Measurements from ENCODE around the gene PCMT1. TPM values are rescaled to one million over a fixed set of nuclear protein-coding genes. Genes with fewer than 3 reads are reported as not detected.
"Not testable (repeated sequence)": the region's sequence is repeated elsewhere in the genome, so short reads cannot be mapped to it uniquely, and the experiment has no call there.

The PCMT1 gene
- total and polyA plus RNA-seq, 2 of the 8 experiments (the other 6 are each of a cell fraction or from before 2014, with no cell fraction given): 84.3 to 91.3 TPM

- no peak for TF ChIP-seq NANOG (IDR thresholded peaks at IDR 0.05; ENCODE audit: insufficient read depth, low read depth, low read length, poor library complexity, severe bottlenecking)
- no peak for TF ChIP-seq GABPA (IDR thresholded peaks at IDR 0.05; ENCODE audit: borderline replicate concordance, insufficient read depth, low read length)
- no peak for TF ChIP-seq SUZ12 (IDR thresholded peaks at IDR 0.05; ENCODE audit: low read length)
- no peak for TF ChIP-seq TAF1 (IDR thresholded peaks at IDR 0.05; ENCODE audit: low read depth, low read length)
- no peak for TF ChIP-seq CHD2 (IDR thresholded peaks at IDR 0.05; ENCODE audit: low read length)
- no peak for TF ChIP-seq ZNF274 (IDR thresholded peaks at IDR 0.05; ENCODE audit: borderline replicate concordance, extremely low read depth, low read length)
- TF ChIP-seq RFX5 (IDR thresholded peaks at IDR 0.05; ENCODE audit: borderline replicate concordance, low read depth, low read length): no peak
- no peak for TF ChIP-seq BCL11A (IDR thresholded peaks at IDR 0.05; ENCODE audit: low read depth in 2 of 2, low read length in 2 of 2)
- no peak for TF ChIP-seq TAF7 (optimal IDR thresholded peaks at IDR 0.05; ENCODE audit: borderline replicate concordance, low read depth, low read length)
These were observed 103.3 kb downstream of the PCMT1 start (continued) for GRCh38 chr6:149852881-149853280.

GRCh38 chr6:149854017-149854416, 104.5 kb downstream of the PCMT1 start:
- H3K4me3 ChIP-seq (ENCODE audit: extremely low read depth in 1 of 4, insufficient read depth in 2 of 4, low read depth in 3 of 4, low read length in 4 of 4); H4K5ac ChIP-seq (ENCODE audit: insufficient read length, low read depth, low read length); H3K27me3 ChIP-seq (replicated peaks in 1 of 4; ENCODE audit: control insufficient read depth in 3 of 4, extremely low read depth in 1 of 4, insufficient read depth in 3 of 4, low read length in 3 of 4); H2BK20ac ChIP-seq (ENCODE audit: low read length); H3K18ac ChIP-seq (ENCODE audit: extremely low read depth, low read length); H2BK15ac ChIP-seq (ENCODE audit: low read length); H4K20me1 ChIP-seq (replicated peaks in 1 of 2; ENCODE audit: control insufficient read depth in 1 of 2, insufficient read depth in 2 of 2, low read length in 2 of 2); H3K23ac ChIP-seq (ENCODE audit: insufficient read length); H3K9ac ChIP-seq (replicated peaks in 1 of 4; ENCODE audit: extremely low read depth in 1 of 4, low read depth in 3 of 4, low read length in 3 of 4); FAIRE-seq; H3K79me2 ChIP-seq (ENCODE audit: control insufficient read depth in 1 of 2, insufficient read depth in 2 of 2, low read length in 2 of 2); H2BK120ac ChIP-seq (replicated peaks; ENCODE audit: low read depth, low read length); H3K36me3 ChIP-seq (ENCODE audit: control insufficient read depth in 2 of 4, insufficient read depth in 4 of 4, low read length in 3 of 4); H3K14ac ChIP-seq (ENCODE audit: insufficient read length); H3K4me2 ChIP-seq (ENCODE audit: insufficient read depth in 1 of 2, low read depth in 2 of 2, low read length in 2 of 2); DNase-seq (ENCODE audit: low read depth in 1 of 2, low spot score in 2 of 2); H3K27ac ChIP-seq (ENCODE audit: low read depth, low read length); H2AK5ac ChIP-seq (ENCODE audit: low read depth, low read length); H3K79me1 ChIP-seq (ENCODE audit: low read depth, low read length); H4K91ac ChIP-seq (replicated peaks; ENCODE audit: insufficient read length, low read length); H3K23me2 ChIP-seq (ENCODE audit: low read depth, low read length); H3K4ac ChIP-seq (replicated peaks; ENCODE audit: insufficient read length, low read depth, low read length); H4K8ac ChIP-seq (ENCODE audit: extremely low read depth, insufficient read depth, low read length); H2BK5ac ChIP-seq (ENCODE audit: low read depth, low read length); H3K9me3 ChIP-seq (ENCODE audit: insufficient read depth in 2 of 2, low read depth in 1 of 2, low read length in 1 of 2); H2AFZ ChIP-seq (ENCODE audit: low read length); H3K4me1 ChIP-seq (replicated peaks in 1 of 4; ENCODE audit: control insufficient read depth in 3 of 4, insufficient read depth in 4 of 4, low read length in 3 of 4); H2BK12ac ChIP-seq (ENCODE audit: low read depth, low read length); H3K56ac ChIP-seq (replicated peaks; ENCODE audit: insufficient read length, low read depth, low read length): not testable (repeated sequence)
- ChIA-PET POLR2A (ENCODE audit: partially characterized antibody) (interaction anchor here (1.7 kb wide), 1 partner anchor 9 kb away, joined by 4 read pairs; no protein-coding TSS in a partner anchor), CTCF (ENCODE audit: partially characterized antibody) (interaction anchor here (0.7 to 6.2 kb wide), 8 partner anchors 10 to 69 kb away, joined by 3 to 34 read pairs (median 4); partner anchors contain the start of gene RAET1G)
- 95% methylated on average over 4 of the region's 4 CpGs; no CpG with 5 or more reads in 1 of the 2 experiments for WGBS, 2 experiments (ENCODE audit: extremely low coverage in 1 of 2, insufficient coverage in 1 of 2, insufficient read length in 1 of 2, insufficient replicate concordance in 2 of 2, low coverage in 1 of 2, low lambda C conversion rate in 2 of 2, missing lambda C conversion rate in 1 of 2)

All from H1 (cell line).